Neural cell (in vitro differentiated cells): Measurements from ENCODE around the gene OGDH. TPM values are rescaled to one million over a fixed set of nuclear protein-coding genes. Genes with fewer than 3 reads are reported as not detected.

ENCODE experiments used
- H2AFZ ChIP-seq: fragments of 200-600, 300-800 bp; sonication (generic), shearing (Covaris generic); 2 replicates; pipeline ENCODE4 v1.6.0; 2014; ENCODE audit warnings: low read depth, mild to moderate bottlenecking, antibody characterized with exemption, low read length, moderate library complexity
- H3F3A ChIP-seq: fragments of 200-600 bp; shearing (Covaris generic); 2 replicates; pipeline ENCODE4 v1.6.1; 2016; ENCODE audit warnings: mild to moderate bottlenecking, moderate library complexity, mixed read lengths, antibody characterized with exemption, low read length; ENCODE audit not compliant: insufficient read depth, poor library complexity, severe bottlenecking
- H3K27ac ChIP-seq: fragments of 200-600, 300-800 bp; sonication (generic), shearing (Covaris generic); 2 replicates; pipeline ENCODE4 v1.5.1; 2014; ENCODE audit warnings: mild to moderate bottlenecking, low read length, moderate library complexity
- H3K27me3 ChIP-seq: fragments of 300-800, 200-600 bp; sonication (generic), shearing (Covaris generic); 2 replicates; pipeline ENCODE4 v1.6.0; 2014; ENCODE audit warnings: mild to moderate bottlenecking, low read depth, low read length, moderate library complexity; ENCODE audit not compliant: insufficient read depth
- H3K36me3 ChIP-seq: fragments of 300-800, 200-600 bp; sonication (generic), shearing (Covaris generic); 2 replicates; pipeline ENCODE4 v1.5.1; 2014; ENCODE audit warnings: mild to moderate bottlenecking, antibody characterized with exemption, low read length, moderate library complexity; ENCODE audit not compliant: insufficient read depth
- H3K4me2 ChIP-seq: fragments of 300-800, 200-600 bp; sonication (generic), shearing (Covaris generic); 2 replicates; pipeline ENCODE4 v1.6.0; 2014; ENCODE audit warnings: mild to moderate bottlenecking, low read length
- H3K4me3 ChIP-seq: fragments of 300-800, 200-600 bp; sonication (generic), shearing (Covaris generic); 2 replicates; pipeline ENCODE4 v1.5.1; 2014; ENCODE audit warnings: mild to moderate bottlenecking, low read length, moderate library complexity
- H3K79me2 ChIP-seq: fragments of 200-600 bp; shearing (Covaris generic); replicated peaks from 2 replicates; pipeline ENCODE4 v1.6.0; 2014; ENCODE audit warnings: mild to moderate bottlenecking, low read length, moderate library complexity; ENCODE audit not compliant: insufficient read depth
- H3K9ac ChIP-seq: fragments of 300-800, 200-600 bp; sonication (generic), shearing (Covaris generic); 2 replicates; pipeline ENCODE4 v1.6.1; 2016; ENCODE audit warnings: mild to moderate bottlenecking, low read length, mixed read lengths
- H3K9me2 ChIP-seq: fragments of 200-600 bp; shearing (Covaris generic); 2 replicates; pipeline ENCODE4 v1.6.1; 2016; ENCODE audit warnings: mild to moderate bottlenecking, low read length, mixed read lengths; ENCODE audit not compliant: insufficient read depth
- H3K9me3 ChIP-seq: fragments of 200-600, 300-800 bp; sonication (generic), shearing (Covaris generic); 2 replicates; pipeline ENCODE4 v1.6.1; 2016; ENCODE audit warnings: mild to moderate bottlenecking, mixed run types, low read length, moderate library complexity, mixed read lengths
- H4K20me1 ChIP-seq: fragments of 200-600 bp; shearing (Covaris generic); 2 replicates; pipeline ENCODE4 v1.6.1; 2016; ENCODE audit warnings: mild to moderate bottlenecking, mixed run types; ENCODE audit not compliant: insufficient read depth
- CTCF ChIP-seq: fragments of 450-650 bp; IDR thresholded peaks from 2 replicates; pipeline ENCODE4 v1.5.1; 2014; ENCODE audit warnings: antibody characterized with exemption, mild to moderate bottlenecking, moderate library complexity; ENCODE audit not compliant: poor library complexity, severe bottlenecking
- EP300 ChIP-seq: fragments of 450-650 bp; conservative IDR thresholded peaks from 2 replicates; pipeline ENCODE4 v1.6.1; 2014; ENCODE audit warnings: antibody characterized with exemption, mild to moderate bottlenecking, moderate library complexity; ENCODE audit not compliant: poor library complexity, severe bottlenecking
- EZH2 ChIP-seq: fragments of 200-600, 300-800 bp; shearing (Covaris generic), sonication (generic); IDR thresholded peaks from 2 replicates; pipeline ENCODE4 v1.6.1; 2014; ENCODE audit warnings: antibody characterized with exemption, low read length, borderline replicate concordance, mild to moderate bottlenecking; ENCODE audit not compliant: insufficient read depth, poor library complexity, severe bottlenecking
- MXI1 ChIP-seq: fragments of 450-650 bp; conservative IDR thresholded peaks from 2 replicates; pipeline ENCODE4 v1.6.1; 2014; ENCODE audit warnings: antibody characterized with exemption, mild to moderate bottlenecking; ENCODE audit not compliant: poor library complexity, severe bottlenecking
- POLR2AphosphoS5 ChIP-seq: IDR thresholded peaks from 2 replicates; pipeline ENCODE4 v1.6.1; 2012
- RAD21 ChIP-seq: fragments of 450-650 bp; conservative IDR thresholded peaks from 2 replicates; pipeline ENCODE4 v1.6.1; 2014; ENCODE audit warnings: antibody characterized with exemption, mild to moderate bottlenecking, moderate library complexity
- REST ChIP-seq: IDR thresholded peaks from 2 replicates; pipeline ENCODE4 v1.6.1; 2012; ENCODE audit warnings: borderline replicate concordance
- SMC3 ChIP-seq: fragments of 450-650 bp; conservative IDR thresholded peaks from 2 replicates; pipeline ENCODE4 v1.6.1; 2014; ENCODE audit warnings: antibody characterized with exemption, mild to moderate bottlenecking, moderate library complexity; ENCODE audit not compliant: poor library complexity
- TAF1 ChIP-seq: IDR thresholded peaks from 2 replicates; pipeline ENCODE4 v1.6.1; 2012; ENCODE audit warnings: low read depth
- polyA plus RNA-seq: library from polyadenylated mRNA; depleted of rRNA; stranded (reverse); fragments of >200 nt; gene quantifications from 2 replicates; pipeline ENCODE4 v1.2.3, GENCODE V29; 2014

OGDH gene
- polyA plus RNA-seq, 1 donor from 2014 or later: 16.9 TPM

GRCh38 chr7:44681645-44682044 is 75.2 kb downstream of the OGDH start:
- Histone ChIP-seq H3K9ac (no peak overlapping the region), H3K9me3 (no peaks in the 10 kb centered on the region), H3K27me3 (no peaks in the 10 kb centered on the region), H3K79me2 (no peaks in the 10 kb centered on the region), H3K4me3 (no peak overlapping the region), H2AFZ (no peak overlapping the region), H3K27ac (no peak overlapping the region), H3K9me2 (no peaks in the 10 kb centered on the region), H3F3A (no peaks in the 10 kb centered on the region), H3K36me3 (no peaks in the 10 kb centered on the region), H4K20me1 (no peaks in the 10 kb centered on the region), H3K4me2 (no peak overlapping the region)
- TF ChIP-seq MXI1: no peak
- TF ChIP-seq EZH2: no peak
- TF ChIP-seq SMC3: no peak
- TF ChIP-seq EP300: no peak
- TF ChIP-seq POLR2AphosphoS5: no peak
- no peak for TF ChIP-seq REST
- no peak for TF ChIP-seq RAD21

GRCh38 chr7:44685723-44686122 is 79.3 kb downstream of the OGDH start:
- no peaks in the 10 kb centered on the region for H3K79me2 ChIP-seq
- no peaks in the 10 kb centered on the region for H3K36me3 ChIP-seq
- no peaks in the 10 kb centered on the region for H3K27me3 ChIP-seq
- H3F3A ChIP-seq: no peaks in the 10 kb centered on the region
- no peak overlapping the region for H3K27ac ChIP-seq
- H4K20me1 ChIP-seq: no peaks in the 10 kb centered on the region
- H3K9me2 ChIP-seq: no peaks in the 10 kb centered on the region
- TF ChIP-seq REST (no peak), CTCF (no peak), TAF1 (no peak), RAD21 (no peak), SMC3 (no peak), POLR2AphosphoS5 (no peak), EZH2 (no peak)
- H3K9me3 ChIP-seq: no peaks in the 10 kb centered on the region
- no peak overlapping the region for H3K9ac ChIP-seq
- H3K4me2 ChIP-seq: no peak overlapping the region
- no peak overlapping the region for H3K4me3 ChIP-seq
- H2AFZ ChIP-seq: no peak overlapping the region
